Retinal pigment epithelial cell (primary cell): ENCODE measurements around the gene ALX4.

Experiments
- DNase-seq: peaks from one replicate; pipeline ENCODE4 v3.0.0-alpha.2; 2010; ENCODE audit warnings: low read depth
- H3K4me3 ChIP-seq: 2 replicates; pipeline ENCODE4 v1.5.1; 2011; ENCODE audit warnings: mild to moderate bottlenecking, low read length, control low read depth, moderate library complexity
- TF ChIP-seq, protein P1 (sequence below): conservative IDR thresholded peaks from 2 replicates; pipeline ENCODE4 v1.5.1; 2011; ENCODE audit warnings: low read depth, low read length, control low read depth, inconsistent platforms

ALX4 gene

DNA sequence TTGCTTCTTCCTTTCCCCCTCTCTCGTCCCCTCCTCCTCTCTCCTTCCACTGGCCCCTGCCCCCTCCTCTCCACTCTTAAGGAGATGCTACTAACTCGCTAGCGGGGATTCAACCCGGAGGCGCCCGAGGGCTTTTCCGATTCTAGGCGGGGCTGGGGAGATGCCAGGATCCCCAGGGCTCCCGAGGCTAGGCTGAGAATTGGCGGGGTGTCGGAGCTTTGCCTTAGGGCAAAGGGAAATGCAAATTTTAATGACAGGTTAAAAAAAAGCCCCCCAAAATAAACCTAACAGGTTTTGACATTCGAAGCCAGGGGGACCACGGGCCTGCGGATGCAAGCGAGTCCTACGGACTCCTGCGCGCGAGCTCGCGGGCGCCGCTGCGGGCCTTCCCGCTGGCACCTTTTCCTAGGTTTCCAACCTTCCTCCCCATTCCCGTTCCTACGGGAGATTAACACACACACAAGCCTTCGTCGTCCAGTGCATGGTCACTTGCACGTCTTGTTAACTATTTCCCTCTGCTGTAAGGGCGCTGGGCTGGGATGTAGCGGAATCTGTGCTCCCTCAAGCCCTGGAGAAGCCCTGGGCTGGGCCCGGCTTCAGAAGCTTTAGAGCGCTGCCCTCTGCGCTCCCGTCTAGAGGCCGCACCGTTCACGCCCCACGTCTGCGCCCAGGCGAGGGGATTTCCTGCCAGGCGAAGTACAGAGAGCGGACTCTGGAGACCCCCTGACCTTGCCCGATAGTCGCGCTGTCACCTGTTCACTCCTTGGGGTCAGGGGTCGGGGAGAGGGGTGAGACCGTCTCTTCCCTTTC lies 729 bp upstream of the ALX4 start:
- TF ChIP-seq, protein P1, sequence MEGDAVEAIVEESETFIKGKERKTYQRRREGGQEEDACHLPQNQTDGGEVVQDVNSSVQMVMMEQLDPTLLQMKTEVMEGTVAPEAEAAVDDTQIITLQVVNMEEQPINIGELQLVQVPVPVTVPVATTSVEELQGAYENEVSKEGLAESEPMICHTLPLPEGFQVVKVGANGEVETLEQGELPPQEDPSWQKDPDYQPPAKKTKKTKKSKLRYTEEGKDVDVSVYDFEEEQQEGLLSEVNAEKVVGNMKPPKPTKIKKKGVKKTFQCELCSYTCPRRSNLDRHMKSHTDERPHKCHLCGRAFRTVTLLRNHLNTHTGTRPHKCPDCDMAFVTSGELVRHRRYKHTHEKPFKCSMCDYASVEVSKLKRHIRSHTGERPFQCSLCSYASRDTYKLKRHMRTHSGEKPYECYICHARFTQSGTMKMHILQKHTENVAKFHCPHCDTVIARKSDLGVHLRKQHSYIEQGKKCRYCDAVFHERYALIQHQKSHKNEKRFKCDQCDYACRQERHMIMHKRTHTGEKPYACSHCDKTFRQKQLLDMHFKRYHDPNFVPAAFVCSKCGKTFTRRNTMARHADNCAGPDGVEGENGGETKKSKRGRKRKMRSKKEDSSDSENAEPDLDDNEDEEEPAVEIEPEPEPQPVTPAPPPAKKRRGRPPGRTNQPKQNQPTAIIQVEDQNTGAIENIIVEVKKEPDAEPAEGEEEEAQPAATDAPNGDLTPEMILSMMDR, result no peak
- H3K4me3 ChIP-seq, result no peak overlapping the region
- DNase-seq, result no peak

DNA sequence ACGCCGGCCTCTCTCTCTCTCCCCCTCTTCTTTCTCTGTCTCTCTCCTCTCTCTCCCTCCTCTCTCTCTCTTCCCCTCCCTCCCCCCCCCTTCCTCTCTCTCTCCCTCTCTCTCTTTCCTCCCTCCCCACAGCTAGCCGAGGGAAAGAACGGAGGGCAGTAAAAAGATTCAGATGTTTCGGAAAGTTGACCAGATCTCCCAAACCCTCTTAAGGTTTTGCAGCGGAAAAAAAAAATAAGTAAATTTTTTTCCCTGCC lies 195 bp upstream of the ALX4 start:
- no peak for DNase-seq
- TF ChIP-seq, protein P1, result no peak
- H3K4me3 ChIP-seq, result no peak overlapping the region

DNA sequence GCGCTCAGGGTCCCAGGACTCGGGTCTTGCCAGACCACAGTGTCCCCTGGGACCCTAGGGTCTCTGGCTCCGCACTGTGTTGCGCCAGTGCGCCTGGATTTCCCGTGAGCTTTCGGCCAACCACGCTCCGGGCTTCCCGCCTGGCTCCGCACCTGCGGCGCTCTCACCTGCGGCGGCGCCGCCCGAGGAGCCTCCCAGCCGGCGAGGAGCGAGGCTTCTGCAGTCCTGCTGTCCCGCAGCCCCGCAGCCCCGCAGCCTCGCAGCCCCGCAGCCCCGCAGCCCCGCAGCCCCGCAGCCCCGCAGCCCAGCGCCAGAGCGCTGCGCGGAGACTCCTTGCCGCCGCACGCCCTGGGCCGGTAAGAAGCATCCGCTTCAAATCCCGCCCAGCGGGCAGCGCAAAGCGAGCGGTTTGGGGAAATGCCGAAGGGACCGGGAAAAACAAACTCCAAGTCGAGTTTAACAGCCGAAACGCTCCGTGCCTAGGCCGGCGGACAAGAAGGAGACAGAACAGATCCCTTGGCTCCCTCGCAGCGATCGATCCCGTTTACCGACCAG lies 939 bp downstream of the ALX4 start:
- DNase-seq, result no peak
- H3K4me3 ChIP-seq, result no peak overlapping the region
- TF ChIP-seq, protein P1, result no peak

DNA sequence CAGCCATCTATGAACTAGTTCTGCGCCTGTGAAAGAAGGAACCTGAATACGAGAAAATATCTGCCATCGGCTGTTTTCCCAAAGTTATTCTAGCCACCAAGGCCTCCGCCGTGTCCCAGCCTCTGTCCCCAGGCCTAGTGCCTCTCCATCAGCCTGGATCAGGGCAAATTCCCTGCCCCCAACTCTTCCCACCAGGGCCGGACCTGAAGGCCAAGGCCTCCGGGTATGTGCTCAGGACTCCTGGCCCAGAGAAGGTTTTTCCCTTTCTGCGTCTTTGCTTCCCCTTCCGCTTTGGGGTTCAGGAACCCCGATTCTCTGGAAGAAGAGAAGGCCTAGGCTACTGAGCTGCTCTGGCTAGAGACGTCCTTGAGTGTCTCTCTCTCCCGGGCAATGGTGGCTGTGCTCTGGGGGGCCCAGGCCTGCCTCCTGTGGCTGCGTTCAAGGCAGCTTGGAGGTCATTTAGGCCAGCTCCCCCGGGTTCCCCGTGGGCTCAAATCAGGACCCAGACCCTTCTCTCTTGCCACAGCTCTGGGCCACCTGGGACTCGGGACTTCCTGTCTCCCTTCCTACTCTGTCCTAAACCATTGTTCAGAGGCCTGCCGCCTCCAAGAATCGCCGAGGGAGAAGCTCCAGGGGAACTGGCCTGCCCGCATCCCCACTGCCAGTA lies 1.6 kb downstream of the ALX4 start:
- no peak for DNase-seq
- TF ChIP-seq, protein P1, result no peak
- H3K4me3 ChIP-seq, result no peak overlapping the region

DNA sequence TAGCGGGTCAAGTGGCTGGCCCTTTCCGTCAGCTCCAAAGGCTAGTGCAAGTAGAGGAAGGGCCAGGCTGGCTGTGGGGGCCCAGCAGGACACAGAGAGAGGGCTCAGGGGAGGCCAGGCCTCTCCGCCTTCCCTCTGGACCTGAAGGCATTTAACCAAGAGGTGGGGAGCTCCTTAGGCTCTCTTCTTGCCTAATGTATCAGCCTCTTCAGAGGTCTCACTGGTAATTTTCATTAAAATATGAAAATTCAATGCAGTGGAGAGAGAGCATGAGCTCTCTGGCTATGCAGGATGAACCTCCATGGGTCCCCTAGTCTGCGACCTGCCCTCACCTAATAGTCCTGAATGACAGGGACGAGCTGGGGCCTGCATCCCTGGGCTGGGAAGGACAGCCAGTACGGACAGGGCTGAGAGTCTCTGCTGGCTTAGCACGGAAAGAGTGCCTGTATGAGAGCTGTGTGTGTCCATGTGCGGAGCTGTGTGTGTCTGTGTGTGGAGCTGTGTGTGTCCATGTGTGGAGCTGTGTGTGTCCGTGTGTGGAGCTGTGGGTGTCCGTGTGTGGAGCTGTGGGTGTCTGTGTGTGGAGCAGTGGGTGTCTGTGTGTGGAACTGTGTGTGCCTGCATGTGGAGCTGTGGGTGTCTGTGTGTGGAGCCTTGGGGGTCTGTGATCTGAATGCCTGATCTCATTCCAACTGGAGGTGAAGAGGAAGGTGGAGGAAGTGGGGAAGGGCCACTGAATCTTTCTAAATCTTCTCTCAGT lies 2.4 kb downstream of the ALX4 start:
- no peak overlapping the region for H3K4me3 ChIP-seq
- no peak for DNase-seq
- TF ChIP-seq, protein P1, result no peak

DNA sequence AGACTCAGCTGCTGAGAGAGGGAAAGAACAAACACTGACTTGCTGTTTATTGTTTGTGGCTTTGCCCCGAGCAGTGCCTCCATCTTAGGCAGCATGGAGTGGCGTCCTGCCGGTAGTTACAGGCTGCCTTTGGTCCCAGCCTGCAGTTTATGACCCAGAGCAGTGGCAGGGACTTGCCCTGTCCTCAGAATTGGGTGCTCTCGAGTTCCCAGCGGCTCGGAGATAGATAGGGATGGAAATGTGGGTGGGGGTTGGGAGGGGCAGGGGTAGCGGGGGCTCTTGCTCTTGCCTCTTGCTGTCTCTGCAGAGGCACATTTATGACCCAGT lies 3.1 kb downstream of the ALX4 start:
- TF ChIP-seq, protein P1, result no peak
- no peak overlapping the region for H3K4me3 ChIP-seq

More for the DNA sequence above, 3.1 kb downstream of the ALX4 start:
- DNase-seq, result no peak
